Astrocyte of the cerebellum (primary cell): ENCODE data around the gene KRTAP5-4.
"Not testable (repeated sequence)": the region's sequence is repeated elsewhere in the genome, so short reads cannot be mapped to it uniquely, and the experiment has no call there.

ENCODE experiments used
- DNase-seq: peaks from one replicate; pipeline ENCODE4 v3.0.0-alpha.2; 2011; ENCODE audit warnings: low read depth
- H3K4me3 ChIP-seq: 2 replicates; pipeline ENCODE4 v1.5.1; 2011; ENCODE audit warnings: mild to moderate bottlenecking, low read depth, low read length, moderate library complexity
- CTCF ChIP-seq: IDR thresholded peaks from 2 replicates; pipeline ENCODE4 v1.5.1; 2012; ENCODE audit warnings: low read length, low read depth, moderate library complexity, mild to moderate bottlenecking; ENCODE audit errors: missing control alignments
- in situ Hi-C: cut with HindIII; loops from 2 replicates; pipeline ENCODE4 v1.10.0; 2017; ENCODE audit warnings: low sequenced_read_pairs

Gene KRTAP5-4

GRCh38 chr11:1608363-1608762, 13.6 kb downstream of the KRTAP5-4 start, which contains the start of gene KRTAP5-3:
Gene KRTAP5-3, minus strand, starts transcription at chr11:1608463. Its CDS starts 78 bp downstream, at chr11:1608385.
- in situ Hi-C loops: no loop called here
- no peak for TF ChIP-seq CTCF
- DNase-seq: no peak
- no peak within 1 kb of the TSS for H3K4me3 ChIP-seq

GRCh38 chr11:1607901-1608300, 14.0 kb downstream of the KRTAP5-4 start:
- H3K4me3 ChIP-seq, in situ Hi-C loops, DNase-seq: not testable (repeated sequence)

- H3K4me3 ChIP-seq, DNase-seq, in situ Hi-C loops: not testable (repeated sequence)
These were observed 14.6 kb downstream of the KRTAP5-4 start for GRCh38 chr11:1607156-1607845.

- H3K4me3 ChIP-seq, DNase-seq, in situ Hi-C loops: not testable (repeated sequence)
These were observed 16.0 kb downstream of the KRTAP5-4 start for GRCh38 chr11:1605923-1606322.

- no peak for DNase-seq
- in situ Hi-C loops: no loop called here
- TF ChIP-seq CTCF: no peak
- H3K4me3 ChIP-seq: no peak overlapping the region
These were observed 17.2 kb downstream of the KRTAP5-4 start for GRCh38 chr11:1604711-1605110.

- no peak for DNase-seq
- in situ Hi-C loops: no loop called here
- TF ChIP-seq CTCF: no peak
- no peak overlapping the region for H3K4me3 ChIP-seq
These were observed 17.8 kb downstream of the KRTAP5-4 start for GRCh38 chr11:1604181-1604580.

GRCh38 chr11:1603629-1604028, 18.3 kb downstream of the KRTAP5-4 start:
- in situ Hi-C loops: no loop called here
- TF ChIP-seq CTCF: no peak
- no peak for DNase-seq
- no peak overlapping the region for H3K4me3 ChIP-seq

GRCh38 chr11:1601663-1602062, 20.3 kb downstream of the KRTAP5-4 start:
- H3K4me3 ChIP-seq, DNase-seq, in situ Hi-C loops: not testable (repeated sequence)

GRCh38 chr11:1600626-1601025, 21.3 kb downstream of the KRTAP5-4 start:
- no peak overlapping the region for H3K4me3 ChIP-seq
- in situ Hi-C loops: no loop called here
- DNase-seq: no peak
- TF ChIP-seq CTCF: no peak
